Prostate gland (tissue), 2 donors: ENCODE results near the gene ADAMTSL1. TPM values are rescaled to one million over a fixed set of nuclear protein-coding genes. Genes with fewer than 3 reads are reported as not detected.

Source experiments
- DNase-seq: peaks from one replicate; pipeline ENCODE4 v3.0.0-alpha.2; 2019; ENCODE audit warnings: low spot score
- H3K27ac ChIP-seq, 2 donors: fragments of 200-600 bp; sonication (generic); 2 replicates each; pipeline ENCODE4 v1.5.1; 2017 to 2019
- H3K27me3 ChIP-seq: fragments of 200-600 bp; sonication (generic); replicated peaks from 2 replicates; pipeline ENCODE4 v1.5.1; 2019; ENCODE audit not compliant: insufficient read depth
- H3K36me3 ChIP-seq, 2 donors: fragments of 200-600 bp; sonication (generic); 1 replicate in 1 of 2; 2 replicates in 1 of 2; pipeline versions ENCODE4 v1.5.1 to v1.8.1; 2017 to 2019
- H3K4me1 ChIP-seq: fragments of 200-600 bp; sonication (generic); replicated peaks from 2 replicates; pipeline ENCODE4 v1.5.1; 2019
- H3K4me3 ChIP-seq, 2 donors: fragments of 200-600 bp; sonication (generic); 2 replicates each; pipeline ENCODE4 v1.5.1; 2017 to 2019
- H3K9me3 ChIP-seq: fragments of 200-600 bp; sonication (generic); 2 replicates; pipeline ENCODE4 v1.5.1; 2017
- CTCF ChIP-seq, 4 experiments: fragments of 200-600 bp in 2 of 4; fragments of 450-650 bp in 2 of 4; sonication (generic) in 2 of 4; IDR thresholded peaks; 1 replicate in 3 of 4; 2 replicates in 1 of 4; pipeline ENCODE4 v1.5.1; 2016 to 2019; ENCODE audit warnings: antibody characterized with exemption in 4 of 4, mild to moderate bottlenecking in 2 of 4, moderate library complexity in 2 of 4
- POLR2A ChIP-seq: fragments of 450-650 bp; IDR thresholded peaks from one replicate; pipeline ENCODE4 v1.6.1; 2016; ENCODE audit warnings: antibody characterized with exemption, mild to moderate bottlenecking
- POLR2AphosphoS5 ChIP-seq: sonication (generic); formaldehyde crosslinking; IDR thresholded peaks from one replicate; pipeline ENCODE4 v1.6.1; 2017; ENCODE audit warnings: antibody characterized with exemption
- WGBS: methylation state at CpG from one replicate; pipeline ENCODE4 v1.1.5; 2018; 5-methylcytosine and 5-hydroxymethylcytosine counted together
- intact Hi-C: fragments of 100-400 bp; cut with DNase I; formaldehyde crosslinking; loops from one replicate; pipeline ENCODE4 v1.14.2; 2022
- total RNA-seq, 2 donors: library from RNA; depleted of rRNA; stranded (reverse); fragments of >200 nt; gene quantifications; one replicate each; pipeline ENCODE4 v1.1.0, GENCODE V29; 2016

Gene ADAMTSL1
- total RNA-seq, 2 donors from 2014 or later: 9.8 to 18.1 TPM

GRCh38 chr9:18922161-18922885, 448.4 kb downstream of the ADAMTSL1 start:
- TF ChIP-seq CTCF (IDR thresholded peaks at IDR 0.05): no peak
- 79% methylated on average over 8 of the region's 8 CpGs for WGBS
- Histone ChIP-seq H3K27ac (no peak overlapping the region), H3K9me3 (no peaks in the 10 kb centered on the region), H3K4me1 (peaks cover 5% of the 10 kb centered on the region), H3K36me3 (no peaks in the 10 kb centered on the region), H3K27me3 (no peaks in the 10 kb centered on the region), H3K4me3 (no peak overlapping the region)
- intact Hi-C loops: no loop called here
- no peak for DNase-seq

- Histone ChIP-seq H3K4me3 (no peak overlapping the region), H3K27ac (no peak overlapping the region), H3K36me3 (no peaks in the 10 kb centered on the region), H3K4me1 (peaks cover 5% of the 10 kb centered on the region), H3K9me3 (no peaks in the 10 kb centered on the region), H3K27me3 (no peaks in the 10 kb centered on the region)
- no peak for DNase-seq
- TF ChIP-seq CTCF (IDR thresholded peaks at IDR 0.05): no peak
- intact Hi-C loops: no loop called here
- whole genome bisulfite sequencing: 32% methylated on average over 2 of the region's 2 CpGs
Measured at GRCh38 chr9:18923167-18923566, 449.2 kb downstream of the ADAMTSL1 start.

- no peaks in the 10 kb centered on the region for H3K27me3 ChIP-seq
- intact Hi-C loops: no loop called here
- peaks cover 5% of the 10 kb centered on the region for H3K4me1 ChIP-seq
- TF ChIP-seq CTCF (IDR thresholded peaks at IDR 0.05) (no peak), POLR2A (no peak), POLR2AphosphoS5 (no peak)
- no peak for DNase-seq
- no peaks in the 10 kb centered on the region for H3K36me3 ChIP-seq
- H3K4me3 ChIP-seq: no peak overlapping the region
- H3K9me3 ChIP-seq: no peaks in the 10 kb centered on the region
- no peak overlapping the region for H3K27ac ChIP-seq
- 94% methylated on average over 6 of the region's 6 CpGs for WGBS
Measured at GRCh38 chr9:18923671-18924430, 449.9 kb downstream of the ADAMTSL1 start.

GRCh38 chr9:18925880-18926279, 451.9 kb downstream of the ADAMTSL1 start:
- Histone ChIP-seq H3K27ac (no peak overlapping the region), H3K4me3 (no peak overlapping the region), H3K27me3 (no peaks in the 10 kb centered on the region), H3K36me3 (no peaks in the 10 kb centered on the region), H3K9me3 (no peaks in the 10 kb centered on the region), H3K4me1 (no peaks in the 10 kb centered on the region)
- TF ChIP-seq POLR2A: no peak
- TF ChIP-seq POLR2AphosphoS5: no peak
- TF ChIP-seq CTCF (IDR thresholded peaks at IDR 0.05): no peak
- intact Hi-C loops: no loop called here
- no peak for DNase-seq

GRCh38 chr9:18926513-18926912, 452.6 kb downstream of the ADAMTSL1 start:
- intact Hi-C loops: no loop called here
- Histone ChIP-seq H3K27me3 (no peaks in the 10 kb centered on the region), H3K36me3 (no peaks in the 10 kb centered on the region), H3K9me3 (no peaks in the 10 kb centered on the region), H3K27ac (no peak overlapping the region), H3K4me1 (no peaks in the 10 kb centered on the region), H3K4me3 (no peak overlapping the region)
- WGBS: 92% methylated on average over 3 of the region's 3 CpGs
- TF ChIP-seq POLR2A (no peak), POLR2AphosphoS5 (no peak)
- DNase-seq: no peak
